IPS DF 4.7 (cell line): ENCODE results near the gene RAVER1.
"Not testable (repeated sequence)": the region's sequence is repeated elsewhere in the genome, so short reads cannot be mapped to it uniquely, and the experiment has no call there.

Experiments used
- DNase-seq: peaks from one replicate; pipeline ENCODE4 v3.0.0-alpha.2; 2013; ENCODE audit warnings: low spot score; ENCODE audit errors: extremely low read depth

Gene RAVER1

GRCh38 chr19:10346509-10346908, 13.2 kb upstream of the RAVER1 start:
- no peak for DNase-seq

- DNase-seq = no peak
These were observed 11.5 kb upstream of the RAVER1 start for GRCh38 chr19:10344780-10345179.

- DNase-seq = no peak
These were observed 10.2 kb upstream of the RAVER1 start for GRCh38 chr19:10343495-10343894.

GRCh38 chr19:10339977-10340376, 6.6 kb upstream of the RAVER1 start:
- DNase-seq = no peak

- DNase-seq = no peak
These were observed 6.1 kb upstream of the RAVER1 start, which contains the start of gene ICAM3 for GRCh38 chr19:10339380-10339960. TSS of gene ICAM3 (minus strand) at chr19:10339624. CDS start at chr19:10339614, 10 bp downstream.

- DNase-seq = no peak
These were observed 5.6 kb upstream of the RAVER1 start for GRCh38 chr19:10338940-10339339.

GRCh38 chr19:10336725-10337124, 3.4 kb upstream of the RAVER1 start:
- not testable (repeated sequence) for DNase-seq

- DNase-seq = no peak
These were observed 2.1 kb upstream of the RAVER1 start for GRCh38 chr19:10335352-10335985.

- no peak for DNase-seq
These were observed 1.4 kb upstream of the RAVER1 start for GRCh38 chr19:10334588-10335351.

GRCh38 chr19:10333758-10334587, 644 bp upstream of the RAVER1 start:
- no peak for DNase-seq

- no peak for DNase-seq
These were observed 968 bp downstream of the RAVER1 start for GRCh38 chr19:10332158-10332964.

- DNase-seq = no peak
These were observed 3.8 kb downstream of the RAVER1 start for GRCh38 chr19:10329555-10329954.

GRCh38 chr19:10328558-10329429, 4.5 kb downstream of the RAVER1 start:
- DNase-seq = no peak

GRCh38 chr19:10327793-10328192, 5.5 kb downstream of the RAVER1 start:
- DNase-seq = no peak

- no peak for DNase-seq
These were observed 7.6 kb downstream of the RAVER1 start for GRCh38 chr19:10325732-10326131.

- DNase-seq = no peak
These were observed 11.2 kb downstream of the RAVER1 start for GRCh38 chr19:10321874-10322835.

- DNase-seq = no peak
These were observed 11.9 kb downstream of the RAVER1 start for GRCh38 chr19:10321417-10321797.

- DNase-seq = no peak
These were observed 12.5 kb downstream of the RAVER1 start for GRCh38 chr19:10320602-10321416.
